ENCODE measurements around the gene FARP1.
A peak's percentile ranks its signal among the peaks of the same experiment; 100 is the strongest.
"Not testable (repeated sequence)": the region's sequence is repeated elsewhere in the genome, so short reads cannot be mapped to it uniquely, and the experiment has no call there.

The FARP1 gene

GRCh38 chr13:98342953-98343352 is 200.1 kb downstream of the FARP1 start:
- DNase-seq, result no peak

- DNase-seq, result no peak
Measured at GRCh38 chr13:98343461-98343860, 200.6 kb downstream of the FARP1 start.

GRCh38 chr13:98344392-98344791 is 201.5 kb downstream of the FARP1 start:
- no peak for DNase-seq

- DNase-seq, result peak; percentile 6
Measured at GRCh38 chr13:98345107-98345935, 202.4 kb downstream of the FARP1 start.

- DNase-seq, result no peak
Measured at GRCh38 chr13:98346904-98347636, 204.2 kb downstream of the FARP1 start.

GRCh38 chr13:98347756-98348155 is 204.9 kb downstream of the FARP1 start:
- DNase-seq, result no peak

GRCh38 chr13:98348466-98349200 is 205.7 kb downstream of the FARP1 start:
- DNase-seq, result no peak

- DNase-seq, result no peak
Measured at GRCh38 chr13:98349731-98350305, 206.9 kb downstream of the FARP1 start.

GRCh38 chr13:98350746-98351330 is 207.9 kb downstream of the FARP1 start:
- no peak for DNase-seq

GRCh38 chr13:98351636-98352035 is 208.7 kb downstream of the FARP1 start:
- DNase-seq, result no peak

GRCh38 chr13:98352226-98352625 is 209.3 kb downstream of the FARP1 start:
- DNase-seq, result no peak

GRCh38 chr13:98353750-98354149 is 210.9 kb downstream of the FARP1 start:
- no peak for DNase-seq

GRCh38 chr13:98358937-98359336 is 216.0 kb downstream of the FARP1 start:
- DNase-seq, result no peak

GRCh38 chr13:98360545-98360944 is 217.7 kb downstream of the FARP1 start:
- no peak for DNase-seq

GRCh38 chr13:98363326-98363725 is 220.4 kb downstream of the FARP1 start:
- DNase-seq, result no peak

- no peak for DNase-seq
Measured at GRCh38 chr13:98364179-98364578, 221.3 kb downstream of the FARP1 start.

GRCh38 chr13:98364647-98365046 is 221.8 kb downstream of the FARP1 start:
- no peak for DNase-seq

GRCh38 chr13:98365302-98365701 is 222.4 kb downstream of the FARP1 start:
- DNase-seq, result no peak

GRCh38 chr13:98366010-98366409 is 223.1 kb downstream of the FARP1 start:
- no peak for DNase-seq

GRCh38 chr13:98366443-98366842 is 223.5 kb downstream of the FARP1 start:
- no peak for DNase-seq

GRCh38 chr13:98366959-98367358 is 224.1 kb downstream of the FARP1 start:
- no peak for DNase-seq

- no peak for DNase-seq
Measured at GRCh38 chr13:98368019-98368418, 225.1 kb downstream of the FARP1 start.

GRCh38 chr13:98369520-98369919 is 226.6 kb downstream of the FARP1 start:
- DNase-seq, result not testable (repeated sequence)

All from activated CD4-positive, alpha-beta T cell treated with anti-CD3 and anti-CD28 coated beads for 48 hours (primary cell).